SK-N-SH treated with all-trans-retinoic acid at 6 μM for 48 hours (cell line): Measurements from ENCODE around the gene SKIC8.

Experiments
- ATAC-seq: fragments of 200-7000 bp; cut with Tn5 transposase; 3 replicates; pipeline ENCODE4 v1.9.1; 2020; ENCODE audit warnings: mild to moderate bottlenecking, moderate library complexity
- ARNTL ChIP-seq: fragments of 450-650 bp; formaldehyde crosslinking; IDR thresholded peaks from 2 replicates; pipeline ENCODE4 v1.5.0; 2020; ENCODE audit warnings: low read depth, mild to moderate bottlenecking, moderate library complexity, borderline replicate concordance
- BACH2 ChIP-seq: fragments of 250-450 bp; sonication (Bioruptor Pico); IDR thresholded peaks from 2 replicates; pipeline ENCODE4 v1.9.0; 2021; ENCODE audit warnings: mild to moderate bottlenecking, borderline replicate concordance
- CSDC2 ChIP-seq: fragments of 250-450 bp; sonication (Bioruptor Pico); IDR thresholded peaks from 2 replicates; pipeline ENCODE4 v1.5.0; 2020; ENCODE audit warnings: mild to moderate bottlenecking, moderate library complexity
- ESRRG ChIP-seq: fragments of 250-450 bp; sonication (Bioruptor Pico); IDR thresholded peaks from 2 replicates; pipeline ENCODE4 v1.6.1; 2021; ENCODE audit warnings: mild to moderate bottlenecking
- GLIS3 ChIP-seq: fragments of 250-450 bp; sonication (Bioruptor Pico); IDR thresholded peaks from 2 replicates; pipeline ENCODE4 v1.5.0; 2020; ENCODE audit warnings: mild to moderate bottlenecking, moderate library complexity
- ISL1 ChIP-seq: fragments of 250-450 bp; sonication (Bioruptor Pico); IDR thresholded peaks from 2 replicates; pipeline ENCODE4 v2.1.2; 2022; ENCODE audit warnings: mild to moderate bottlenecking, moderate library complexity
- OSR1 ChIP-seq: fragments of 250-450 bp; sonication (Bioruptor Pico); IDR thresholded peaks from 2 replicates; pipeline ENCODE4 v1.8.0; 2022; ENCODE audit warnings: moderate library complexity, mild to moderate bottlenecking, inconsistent platforms
- PATZ1 ChIP-seq: fragments of 250-450 bp; sonication (Bioruptor Pico); IDR thresholded peaks from 2 replicates; pipeline ENCODE4 v1.8.0; 2020; ENCODE audit warnings: mild to moderate bottlenecking, moderate library complexity, borderline replicate concordance
- POU6F1 ChIP-seq: fragments of 250-450 bp; sonication (Bioruptor Pico); IDR thresholded peaks from 2 replicates; pipeline ENCODE4 v1.8.0; 2021; ENCODE audit warnings: low read depth, mild to moderate bottlenecking, moderate library complexity, borderline replicate concordance
- PPARA ChIP-seq: fragments of 250-450 bp; sonication (Bioruptor Pico); IDR thresholded peaks from 2 replicates; pipeline ENCODE4 v1.5.0; 2020; ENCODE audit warnings: mild to moderate bottlenecking, borderline replicate concordance
- RARB ChIP-seq: fragments of 250-450 bp; sonication (Bioruptor Pico); IDR thresholded peaks from 2 replicates; pipeline ENCODE4 v1.8.0; 2021; ENCODE audit warnings: mild to moderate bottlenecking, moderate library complexity
- SNAI2 ChIP-seq: fragments of 250-450 bp; sonication (Bioruptor Pico); IDR thresholded peaks from 2 replicates; pipeline ENCODE4 v1.5.0; 2020; ENCODE audit warnings: mild to moderate bottlenecking, moderate library complexity
- TCF4 ChIP-seq: fragments of 250-450 bp; sonication (Bioruptor Pico); IDR thresholded peaks from 2 replicates; pipeline ENCODE4 v1.8.0; 2021; ENCODE audit warnings: mild to moderate bottlenecking, moderate library complexity, borderline replicate concordance
- TOX ChIP-seq: fragments of 250-450 bp; sonication (Bioruptor Pico); IDR thresholded peaks from 2 replicates; pipeline ENCODE4 v1.8.0; 2021; ENCODE audit warnings: mild to moderate bottlenecking, moderate library complexity, borderline replicate concordance
- TSHZ2 ChIP-seq: fragments of 250-450 bp; sonication (Bioruptor Pico); IDR thresholded peaks from 2 replicates; pipeline ENCODE4 v1.5.0; 2020; ENCODE audit warnings: mild to moderate bottlenecking, moderate library complexity
- ZC3H10 ChIP-seq: fragments of 250-450 bp; sonication (Bioruptor Pico); IDR thresholded peaks from 2 replicates; pipeline ENCODE4 v1.5.1; 2021; ENCODE audit warnings: mild to moderate bottlenecking, moderate library complexity
- ZFP3 ChIP-seq: fragments of 250-450 bp; sonication (Bioruptor Pico); IDR thresholded peaks from 2 replicates; pipeline ENCODE4 v1.5.0; 2020; ENCODE audit warnings: mild to moderate bottlenecking, moderate library complexity
- ZFP30 ChIP-seq: fragments of 450-650 bp; formaldehyde crosslinking; IDR thresholded peaks from 2 replicates; pipeline ENCODE4 v1.5.0; 2022; ENCODE audit warnings: mild to moderate bottlenecking, moderate library complexity
- ZNF565 ChIP-seq: fragments of 450-650 bp; formaldehyde crosslinking; conservative IDR thresholded peaks from 2 replicates; pipeline ENCODE4 v1.5.0; 2020; ENCODE audit warnings: low read depth, mild to moderate bottlenecking, moderate library complexity
- ZNF70 ChIP-seq: fragments of 450-650 bp; formaldehyde crosslinking; IDR thresholded peaks from 2 replicates; pipeline ENCODE4 v1.5.0; 2020; ENCODE audit warnings: mild to moderate bottlenecking, moderate library complexity
- ZNF8 ChIP-seq: fragments of 450-650 bp; formaldehyde crosslinking; IDR thresholded peaks from 2 replicates; pipeline ENCODE4 v1.5.0; 2020; ENCODE audit warnings: mild to moderate bottlenecking, moderate library complexity
- TF ChIP-seq, protein P1 (sequence below): fragments of 250-450 bp; sonication (Bioruptor Pico); IDR thresholded peaks from 2 replicates; pipeline ENCODE4 v1.5.1; 2020; ENCODE audit warnings: low read depth, mild to moderate bottlenecking, moderate library complexity
- TF ChIP-seq, protein P2 (sequence below): fragments of 250-450 bp; sonication (Bioruptor Pico); IDR thresholded peaks from 2 replicates; pipeline ENCODE4 v1.5.1; 2021; ENCODE audit warnings: mild to moderate bottlenecking, moderate library complexity

Gene SKIC8

GRCh38 chr15:78312536-78312935, 13.1 kb upstream of the SKIC8 start:
- ATAC-seq: no peak
- TF ChIP-seq TCF4 (CRISPR knock-in tag) (no peak), ZNF70 (CRISPR knock-in tag) (no peak), TOX (CRISPR knock-in tag) (no peak), ZNF8 (no peak), ZFP3 (CRISPR knock-in tag) (no peak), CSDC2 (no peak), RARB (no peak)

DNA sequence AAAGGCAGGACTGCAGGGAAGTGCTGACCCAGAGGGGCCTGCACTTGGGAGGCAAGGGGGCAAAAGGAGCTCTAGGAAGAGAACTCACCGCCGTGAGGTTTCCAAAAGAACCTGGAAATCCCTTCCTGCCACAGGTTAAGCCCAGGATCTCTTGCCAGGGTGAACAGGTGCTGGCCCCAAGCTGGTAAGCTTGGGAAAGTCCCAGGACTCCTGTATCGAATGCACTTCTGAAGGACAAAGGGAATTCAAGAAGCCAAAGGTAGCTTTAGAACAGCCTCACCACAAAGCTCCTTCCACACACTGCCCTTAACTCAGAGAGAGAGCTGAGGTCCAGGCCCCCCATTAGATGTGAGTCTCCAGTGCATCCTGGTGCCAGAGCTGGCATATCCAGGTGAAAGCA, 11.9 kb upstream of the SKIC8 start:
- TF ChIP-seq ARNTL (CRISPR knock-in tag): no peak
- TF ChIP-seq, protein P1, sequence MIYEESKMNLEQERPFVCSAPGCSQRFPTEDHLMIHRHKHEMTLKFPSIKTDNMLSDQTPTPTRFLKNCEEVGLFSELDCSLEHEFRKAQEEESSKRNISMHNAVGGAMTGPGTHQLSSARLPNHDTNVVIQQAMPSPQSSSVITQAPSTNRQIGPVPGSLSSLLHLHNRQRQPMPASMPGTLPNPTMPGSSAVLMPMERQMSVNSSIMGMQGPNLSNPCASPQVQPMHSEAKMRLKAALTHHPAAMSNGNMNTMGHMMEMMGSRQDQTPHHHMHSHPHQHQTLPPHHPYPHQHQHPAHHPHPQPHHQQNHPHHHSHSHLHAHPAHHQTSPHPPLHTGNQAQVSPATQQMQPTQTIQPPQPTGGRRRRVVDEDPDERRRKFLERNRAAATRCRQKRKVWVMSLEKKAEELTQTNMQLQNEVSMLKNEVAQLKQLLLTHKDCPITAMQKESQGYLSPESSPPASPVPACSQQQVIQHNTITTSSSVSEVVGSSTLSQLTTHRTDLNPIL (CRISPR knock-in tag): no peak
- TF ChIP-seq ZFP30 (CRISPR knock-in tag): no peak
- TF ChIP-seq, all 23 proteins: peak for 0
- ATAC-seq: no peak

DNA sequence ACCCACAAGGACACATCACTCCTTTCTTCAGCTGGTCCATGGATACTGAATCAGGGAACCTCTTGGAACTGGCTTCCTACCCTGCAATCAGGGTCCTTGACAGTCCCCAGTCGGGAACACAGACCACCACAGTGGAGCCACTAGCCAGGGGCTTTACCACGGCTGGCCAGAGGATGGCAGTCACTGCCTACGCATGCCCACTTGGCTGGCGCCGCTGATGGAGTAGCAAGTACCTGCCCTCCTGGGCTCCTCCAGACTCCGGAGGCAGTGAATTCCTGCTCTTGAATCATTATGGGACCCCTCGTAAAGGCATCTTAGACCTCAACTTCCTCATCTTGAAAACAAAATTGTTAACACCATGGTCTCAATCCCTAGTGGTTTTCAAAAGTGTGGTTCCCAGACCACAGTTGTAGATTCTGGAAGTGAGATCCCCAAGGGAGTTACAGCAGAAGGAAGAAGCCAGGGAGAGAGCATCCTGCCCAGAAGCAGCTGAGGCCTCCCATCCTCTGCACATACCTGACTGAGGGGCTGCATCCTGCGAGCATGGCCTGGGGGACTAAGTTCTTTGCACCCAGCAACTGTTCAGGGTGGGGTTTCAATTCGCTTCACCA, 9.1 kb upstream of the SKIC8 start:
- TF ChIP-seq BACH2 (CRISPR knock-in tag) (no peak), PATZ1 (no peak), RARB (no peak), ESRRG (CRISPR knock-in tag) (no peak), ISL1 (CRISPR knock-in tag) (no peak), ZNF565 (CRISPR knock-in tag) (no peak), ZC3H10 (no peak), ZFP30 (CRISPR knock-in tag) (no peak), POU6F1 (CRISPR knock-in tag) (no peak), TCF4 (CRISPR knock-in tag) (no peak), ARNTL (CRISPR knock-in tag) (no peak), GLIS3 (CRISPR knock-in tag) (no peak), TOX (CRISPR knock-in tag) (no peak), OSR1 (CRISPR knock-in tag) (no peak), SNAI2 (no peak), ZNF8 (no peak), CSDC2 (no peak), ZFP3 (CRISPR knock-in tag) (no peak)
- TF ChIP-seq, protein P1 (CRISPR knock-in tag): no peak
- TF ChIP-seq, protein P2, sequence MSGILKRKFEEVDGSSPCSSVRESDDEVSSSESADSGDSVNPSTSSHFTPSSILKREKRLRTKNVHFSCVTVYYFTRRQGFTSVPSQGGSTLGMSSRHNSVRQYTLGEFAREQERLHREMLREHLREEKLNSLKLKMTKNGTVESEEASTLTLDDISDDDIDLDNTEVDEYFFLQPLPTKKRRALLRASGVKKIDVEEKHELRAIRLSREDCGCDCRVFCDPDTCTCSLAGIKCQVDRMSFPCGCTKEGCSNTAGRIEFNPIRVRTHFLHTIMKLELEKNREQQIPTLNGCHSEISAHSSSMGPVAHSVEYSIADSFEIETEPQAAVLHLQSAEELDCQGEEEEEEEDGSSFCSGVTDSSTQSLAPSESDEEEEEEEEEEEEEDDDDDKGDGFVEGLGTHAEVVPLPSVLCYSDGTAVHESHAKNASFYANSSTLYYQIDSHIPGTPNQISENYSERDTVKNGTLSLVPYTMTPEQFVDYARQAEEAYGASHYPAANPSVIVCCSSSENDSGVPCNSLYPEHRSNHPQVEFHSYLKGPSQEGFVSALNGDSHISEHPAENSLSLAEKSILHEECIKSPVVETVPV (CRISPR knock-in tag): no peak
- ATAC-seq: peak; percentile 97

DNA sequence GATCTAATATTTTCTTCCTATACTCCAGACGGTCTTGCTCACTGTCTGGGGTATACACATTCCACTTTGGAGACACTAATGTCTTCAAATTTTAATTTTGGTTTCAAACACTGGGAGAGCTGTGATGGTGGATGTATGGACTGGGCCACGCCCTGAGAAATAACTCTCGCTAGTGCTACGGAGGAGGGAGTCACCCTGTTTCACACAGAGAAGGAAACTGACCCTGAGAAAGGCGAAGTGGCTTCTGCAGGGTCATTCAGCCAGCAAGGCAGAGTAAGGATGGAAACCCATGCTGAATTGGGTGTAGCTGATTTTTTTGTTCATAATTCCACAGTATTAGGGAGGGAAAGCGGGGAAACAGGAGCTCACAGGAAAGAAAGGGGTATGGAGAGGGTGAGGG, 8.6 kb upstream of the SKIC8 start:
- no peak for ATAC-seq
- no peak for TF ChIP-seq ESRRG (CRISPR knock-in tag)
- TF ChIP-seq ZNF565 (CRISPR knock-in tag): no peak
- TF ChIP-seq TCF4 (CRISPR knock-in tag): no peak
- no peak for TF ChIP-seq BACH2 (CRISPR knock-in tag)
- no peak for TF ChIP-seq ZFP30 (CRISPR knock-in tag)
- no peak for TF ChIP-seq ZNF70 (CRISPR knock-in tag)
- TF ChIP-seq PPARA (CRISPR knock-in tag): no peak
- no peak for TF ChIP-seq TSHZ2 (CRISPR knock-in tag)
- TF ChIP-seq POU6F1 (CRISPR knock-in tag): no peak
- no peak for TF ChIP-seq ISL1 (CRISPR knock-in tag)
- no peak for TF ChIP-seq ZC3H10
